ENCODE results near the gene ELMO1.

GRCh38 chr7:37388811-37389210 is 59.9 kb downstream of the ELMO1 start:
- TF ChIP-seq CTCF (IDR thresholded peaks at IDR 0.05) (no peak), EP300 (IDR thresholded peaks at IDR 0.05) (no peak)
